Measurements from ENCODE around the gene MCOLN1.
A peak's percentile ranks its signal among the peaks of the same experiment; 100 is the strongest.

MCOLN1 gene

GRCh38 chr19:7522072-7522922 is at the start of gene MCOLN1:
TSS of gene MCOLN1 (plus strand) at chr19:7522624. CDS start at chr19:7522751, 127 bp downstream.
- peaks cover 26% of the 10 kb centered on the region for H3K4me1 ChIP-seq (ENCODE audit: control insufficient read depth, insufficient read depth, low read length)
- H3K36me3 ChIP-seq (ENCODE audit: control insufficient read depth in 2 of 2, insufficient read depth in 2 of 2, low read length in 2 of 2), result peaks cover 0 to 13% of the 10 kb centered on the region in 2 donors
- peak within 1 kb of the TSS; percentile 58 for H3K27ac ChIP-seq (ENCODE audit: low read length)
- H3K4me3 ChIP-seq (ENCODE audit: low read length in 2 of 2), result peak within 1 kb of the TSS; percentile 54 to 84
- H3K9me3 ChIP-seq (ENCODE audit: control insufficient read depth in 2 of 2, low read length in 2 of 2), result no peaks in the 10 kb centered on the region
- H3K27me3 ChIP-seq (ENCODE audit: control insufficient read depth in 1 of 2, insufficient read depth in 2 of 2, low read length in 2 of 2), result no peaks in the 10 kb centered on the region
- peak within 1 kb of the TSS; percentile 71 to 79 for H3K9ac ChIP-seq (ENCODE audit: low read length in 2 of 2)

GRCh38 chr19:7475665-7476064 is 46.8 kb upstream of the MCOLN1 start:
- Histone ChIP-seq H3K36me3 (ENCODE audit: control insufficient read depth in 2 of 2, insufficient read depth in 2 of 2, low read length in 2 of 2) (peaks cover 14 to 15% of the 10 kb centered on the region in 2 donors), H3K27me3 (ENCODE audit: control insufficient read depth in 1 of 2, insufficient read depth in 2 of 2, low read length in 2 of 2) (no peaks in the 10 kb centered on the region), H3K4me3 (ENCODE audit: low read length in 2 of 2) (no peak overlapping the region), H3K27ac (ENCODE audit: low read length) (no peak overlapping the region), H3K9ac (ENCODE audit: low read length in 2 of 2) (no peak overlapping the region), H3K9me3 (ENCODE audit: control insufficient read depth in 2 of 2, low read length in 2 of 2) (no peaks in the 10 kb centered on the region), H3K4me1 (ENCODE audit: control insufficient read depth, insufficient read depth, low read length) (peaks cover 10% of the 10 kb centered on the region)

GRCh38 chr19:7476241-7476640 is 46.2 kb upstream of the MCOLN1 start:
- Histone ChIP-seq H3K4me3 (ENCODE audit: low read length in 2 of 2) (no peak overlapping the region), H3K4me1 (ENCODE audit: control insufficient read depth, insufficient read depth, low read length) (peaks cover 10% of the 10 kb centered on the region), H3K9me3 (ENCODE audit: control insufficient read depth in 2 of 2, low read length in 2 of 2) (no peaks in the 10 kb centered on the region), H3K36me3 (ENCODE audit: control insufficient read depth in 2 of 2, insufficient read depth in 2 of 2, low read length in 2 of 2) (peaks cover 8 to 10% of the 10 kb centered on the region in 2 donors), H3K9ac (ENCODE audit: low read length in 2 of 2) (no peak overlapping the region), H3K27ac (ENCODE audit: low read length) (no peak overlapping the region), H3K27me3 (ENCODE audit: control insufficient read depth in 1 of 2, insufficient read depth in 2 of 2, low read length in 2 of 2) (no peaks in the 10 kb centered on the region)

- Histone ChIP-seq H3K27me3 (ENCODE audit: control insufficient read depth in 1 of 2, insufficient read depth in 2 of 2, low read length in 2 of 2) (no peaks in the 10 kb centered on the region), H3K9me3 (ENCODE audit: control insufficient read depth in 2 of 2, low read length in 2 of 2) (no peaks in the 10 kb centered on the region), H3K4me1 (ENCODE audit: control insufficient read depth, insufficient read depth, low read length) (peaks cover 10% of the 10 kb centered on the region), H3K27ac (ENCODE audit: low read length) (no peak overlapping the region), H3K4me3 (ENCODE audit: low read length in 2 of 2) (no peak overlapping the region), H3K36me3 (ENCODE audit: control insufficient read depth in 2 of 2, insufficient read depth in 2 of 2, low read length in 2 of 2) (peaks cover 3% of the 10 kb centered on the region in 2 donors), H3K9ac (ENCODE audit: low read length in 2 of 2) (no peak overlapping the region)
These were observed 45.5 kb upstream of the MCOLN1 start for GRCh38 chr19:7476777-7477494.

GRCh38 chr19:7477758-7478157 is 44.7 kb upstream of the MCOLN1 start:
- Histone ChIP-seq H3K9me3 (ENCODE audit: control insufficient read depth in 2 of 2, low read length in 2 of 2) (no peaks in the 10 kb centered on the region), H3K36me3 (ENCODE audit: control insufficient read depth in 2 of 2, insufficient read depth in 2 of 2, low read length in 2 of 2) (no peaks in the 10 kb centered on the region), H3K27ac (ENCODE audit: low read length) (no peak overlapping the region), H3K4me3 (ENCODE audit: low read length in 2 of 2) (no peak overlapping the region), H3K9ac (ENCODE audit: low read length in 2 of 2) (no peak overlapping the region), H3K4me1 (ENCODE audit: control insufficient read depth, insufficient read depth, low read length) (peaks cover 10% of the 10 kb centered on the region), H3K27me3 (ENCODE audit: control insufficient read depth in 1 of 2, insufficient read depth in 2 of 2, low read length in 2 of 2) (no peaks in the 10 kb centered on the region)

GRCh38 chr19:7478173-7478842 is 44.1 kb upstream of the MCOLN1 start:
- Histone ChIP-seq H3K27me3 (ENCODE audit: control insufficient read depth in 1 of 2, insufficient read depth in 2 of 2, low read length in 2 of 2) (no peaks in the 10 kb centered on the region), H3K36me3 (ENCODE audit: control insufficient read depth in 2 of 2, insufficient read depth in 2 of 2, low read length in 2 of 2) (no peaks in the 10 kb centered on the region), H3K4me3 (ENCODE audit: low read length in 2 of 2) (peak overlapping the region in 1 of 2 donors; percentile 44), H3K9me3 (ENCODE audit: control insufficient read depth in 2 of 2, low read length in 2 of 2) (no peaks in the 10 kb centered on the region), H3K4me1 (ENCODE audit: control insufficient read depth, insufficient read depth, low read length) (peaks cover 13% of the 10 kb centered on the region), H3K9ac (ENCODE audit: low read length in 2 of 2) (no peak overlapping the region), H3K27ac (ENCODE audit: low read length) (no peak overlapping the region)

GRCh38 chr19:7478843-7479227 is 43.6 kb upstream of the MCOLN1 start:
- Histone ChIP-seq H3K36me3 (ENCODE audit: control insufficient read depth in 2 of 2, insufficient read depth in 2 of 2, low read length in 2 of 2) (no peaks in the 10 kb centered on the region), H3K27me3 (ENCODE audit: control insufficient read depth in 1 of 2, insufficient read depth in 2 of 2, low read length in 2 of 2) (no peaks in the 10 kb centered on the region), H3K4me1 (ENCODE audit: control insufficient read depth, insufficient read depth, low read length) (peaks cover 14% of the 10 kb centered on the region), H3K4me3 (ENCODE audit: low read length in 2 of 2) (no peak overlapping the region), H3K27ac (ENCODE audit: low read length) (no peak overlapping the region), H3K9me3 (ENCODE audit: control insufficient read depth in 2 of 2, low read length in 2 of 2) (no peaks in the 10 kb centered on the region), H3K9ac (ENCODE audit: low read length in 2 of 2) (no peak overlapping the region)

- peaks cover 14% of the 10 kb centered on the region for H3K4me1 ChIP-seq (ENCODE audit: control insufficient read depth, insufficient read depth, low read length)
- no peak overlapping the region for H3K9ac ChIP-seq (ENCODE audit: low read length in 2 of 2)
- no peak overlapping the region for H3K27ac ChIP-seq (ENCODE audit: low read length)
These were observed 42.0 kb upstream of the MCOLN1 start for GRCh38 chr19:7480222-7480969.

GRCh38 chr19:7480970-7481255 is 41.5 kb upstream of the MCOLN1 start:
- H3K4me3 ChIP-seq (ENCODE audit: low read length in 2 of 2), result no peak overlapping the region
- no peaks in the 10 kb centered on the region for H3K27me3 ChIP-seq (ENCODE audit: control insufficient read depth in 1 of 2, insufficient read depth in 2 of 2, low read length in 2 of 2)
- no peak overlapping the region for H3K9ac ChIP-seq (ENCODE audit: low read length in 2 of 2)
- H3K4me1 ChIP-seq (ENCODE audit: control insufficient read depth, insufficient read depth, low read length), result peaks cover 14% of the 10 kb centered on the region
- H3K9me3 ChIP-seq (ENCODE audit: control insufficient read depth in 2 of 2, low read length in 2 of 2), result no peaks in the 10 kb centered on the region
- no peaks in the 10 kb centered on the region for H3K36me3 ChIP-seq (ENCODE audit: control insufficient read depth in 2 of 2, insufficient read depth in 2 of 2, low read length in 2 of 2)
- H3K27ac ChIP-seq (ENCODE audit: low read length), result no peak overlapping the region

More at GRCh38 chr19:7480222-7480969, 42.0 kb upstream of the MCOLN1 start:
- Histone ChIP-seq H3K4me3 (ENCODE audit: low read length in 2 of 2) (no peak overlapping the region), H3K27me3 (ENCODE audit: control insufficient read depth in 1 of 2, insufficient read depth in 2 of 2, low read length in 2 of 2) (no peaks in the 10 kb centered on the region), H3K9me3 (ENCODE audit: control insufficient read depth in 2 of 2, low read length in 2 of 2) (no peaks in the 10 kb centered on the region), H3K36me3 (ENCODE audit: control insufficient read depth in 2 of 2, insufficient read depth in 2 of 2, low read length in 2 of 2) (no peaks in the 10 kb centered on the region)
